T-cell (primary cell): ENCODE data around the gene ZDHHC14. TPM values are rescaled to one million over a fixed set of nuclear protein-coding genes. Genes with fewer than 3 reads are reported as not detected.
"Not testable (repeated sequence)": the region's sequence is repeated elsewhere in the genome, so short reads cannot be mapped to it uniquely, and the experiment has no call there.

Experiments
- ATAC-seq, 4 experiments: fragments of 200-7000 bp in 3 of 4; fragments of 150-1000 bp in 1 of 4; cut with Tn5 transposase; replicated peaks in 1 of 4; 1 replicate in 3 of 4; 2 replicates in 1 of 4; pipeline ENCODE4 v1.10.0; 2021; ENCODE audit warnings: moderate library complexity in 3 of 4, mild to moderate bottlenecking in 2 of 4, moderate number of reproducible peaks in 1 of 4
- CTCF ChIA-PET, 2 donors: fragments of 300-600 bp; sonication (Branson Sonifier 250); formaldehyde crosslinking; loops; one replicate each; lab custom pipeline; 2022; ENCODE audit warnings: antibody characterized with exemption in 2 of 2; lab: Charles Lee
- POLR2A ChIA-PET, 2 donors: fragments of 300-600 bp; sonication (Branson Sonifier 250); formaldehyde crosslinking; loops; one replicate each; lab custom pipeline; 2022; ENCODE audit warnings: antibody characterized with exemption in 2 of 2; lab: Charles Lee
- DNase-seq, 35 experiments: peaks; one replicate each; pipeline versions ENCODE4 v3.0.0 to v3.0.0-alpha.2; 2013 to 2023
- H3K27ac ChIP-seq: one replicate; pipeline ENCODE4 v1.5.1; 2013; ENCODE audit warnings: low read length
- H3K27me3 ChIP-seq, 2 experiments: replicated peaks in 1 of 2; 1 replicate in 1 of 2; 2 replicates in 1 of 2; pipeline versions ENCODE4 v1.6.1 to v1.7.0; 2013; ENCODE audit warnings: low read length in 1 of 2, mixed read lengths in 1 of 2; ENCODE audit not compliant: control insufficient read depth in 2 of 2, insufficient read depth in 2 of 2; ENCODE audit errors: extremely low read depth in 1 of 2
- H3K36me3 ChIP-seq, 2 donors: 1 replicate in 1 of 2; 2 replicates in 1 of 2; pipeline versions ENCODE4 v1.6.1 to v1.7.0; 2013; ENCODE audit warnings: low read length in 1 of 2; ENCODE audit not compliant: control insufficient read depth in 2 of 2, insufficient read depth in 1 of 2; ENCODE audit errors: extremely low read depth in 1 of 2
- H3K4me1 ChIP-seq, 2 experiments: 1 replicate in 1 of 2; 2 replicates in 1 of 2; pipeline versions ENCODE4 v1.6.1 to v1.7.0; 2013; ENCODE audit warnings: low read length in 2 of 2, mixed read lengths in 1 of 2; ENCODE audit not compliant: insufficient read depth in 2 of 2, control insufficient read depth in 1 of 2; ENCODE audit errors: extremely low read depth in 1 of 2
- H3K4me3 ChIP-seq, 2 donors: 1 replicate in 1 of 2; 2 replicates in 1 of 2; pipeline versions ENCODE4 v1.5.1 to v1.7.0; 2013; ENCODE audit warnings: mild to moderate bottlenecking in 2 of 2, low read length in 1 of 2, moderate library complexity in 1 of 2; ENCODE audit not compliant: control insufficient read depth in 1 of 2; ENCODE audit errors: extremely low read depth in 1 of 2
- H3K9me3 ChIP-seq: 2 replicates; pipeline ENCODE4 v1.7.0; 2013
- H3K27ac Mint-ChIP-seq, 2 donors: one replicate each; pipeline ENCODE4 v1.8.0; 2020 to 2021; ENCODE audit warnings: mild to moderate bottlenecking in 2 of 2, mixed read lengths in 2 of 2
- H3K27me3 Mint-ChIP-seq, 2 donors: one replicate each; pipeline ENCODE4 v1.8.0; 2021 to 2022; ENCODE audit warnings: mixed read lengths in 2 of 2
- H3K36me3 Mint-ChIP-seq: one replicate; pipeline ENCODE4 v1.8.0; 2021; ENCODE audit warnings: mixed read lengths
- H3K4me1 Mint-ChIP-seq, 3 donors: one replicate each; pipeline ENCODE4 v1.8.0; 2020 to 2022; ENCODE audit warnings: mixed read lengths in 3 of 3, mild to moderate bottlenecking in 1 of 3
- H3K4me3 Mint-ChIP-seq, 3 donors: one replicate each; pipeline ENCODE4 v1.8.0; 2020 to 2022; ENCODE audit warnings: mild to moderate bottlenecking in 3 of 3, mixed read lengths in 3 of 3, moderate library complexity in 3 of 3
- H3K9me3 Mint-ChIP-seq, 3 donors: one replicate each; pipeline ENCODE4 v1.8.0; 2020 to 2022; ENCODE audit warnings: mixed read lengths in 3 of 3
- WGBS: methylation state at CpG from one replicate; pipeline ENCODE4 v1.1.5; 2013; ENCODE audit warnings: missing lambda C conversion rate; ENCODE audit not compliant: insufficient coverage; 5-methylcytosine and 5-hydroxymethylcytosine counted together
- total RNA-seq, 35 experiments: library from RNA in 6 of 35; stranded (reverse) in 6 of 35; fragments of 120-200 nt in 1 of 35; gene quantifications; one replicate each; pipeline versions ENCODE4 v1.2.1 to v1.2.4 and lab custom pipeline; 2013 to 2026

ZDHHC14 gene
- total RNA-seq, 5 donors from 2014 or later (not counting 1 experiment from before 2014, with no cell fraction given) = 2.1 to 3.7 (median 2.6) TPM

DNA sequence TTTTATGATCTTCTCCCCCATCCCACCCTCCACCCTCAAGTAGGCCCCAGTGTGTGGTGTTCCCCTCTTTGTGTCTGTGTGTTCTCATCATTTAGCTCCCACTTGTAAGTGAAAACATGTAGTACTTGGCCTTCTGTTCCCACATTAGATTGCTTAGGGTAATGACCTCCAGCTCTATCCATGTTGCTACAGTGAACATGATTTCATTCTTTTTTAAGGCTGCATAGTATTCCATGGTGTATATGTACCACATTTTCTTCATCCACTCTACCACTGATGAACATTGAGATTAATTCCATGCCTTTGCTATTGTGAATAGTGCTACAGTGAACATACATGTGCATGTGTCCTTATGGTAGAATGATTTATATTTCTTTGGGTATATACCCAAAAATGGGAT, 196.0 kb downstream of the ZDHHC14 start:
- H3K36me3 ChIP-seq, H3K27me3 ChIP-seq, POLR2A ChIA-PET, DNase-seq, H3K9me3 ChIP-seq, H3K36me3 Mint-ChIP-seq, H3K4me1 Mint-ChIP-seq, CTCF ChIA-PET, ATAC-seq, H3K27me3 Mint-ChIP-seq, H3K4me1 ChIP-seq, H3K27ac Mint-ChIP-seq, H3K27ac ChIP-seq, H3K4me3 ChIP-seq, H3K4me3 Mint-ChIP-seq: not testable (repeated sequence)
- peaks cover 0 to 12% (median 0%) of the 10 kb centered on the region in 3 donors for H3K9me3 Mint-ChIP-seq

DNA sequence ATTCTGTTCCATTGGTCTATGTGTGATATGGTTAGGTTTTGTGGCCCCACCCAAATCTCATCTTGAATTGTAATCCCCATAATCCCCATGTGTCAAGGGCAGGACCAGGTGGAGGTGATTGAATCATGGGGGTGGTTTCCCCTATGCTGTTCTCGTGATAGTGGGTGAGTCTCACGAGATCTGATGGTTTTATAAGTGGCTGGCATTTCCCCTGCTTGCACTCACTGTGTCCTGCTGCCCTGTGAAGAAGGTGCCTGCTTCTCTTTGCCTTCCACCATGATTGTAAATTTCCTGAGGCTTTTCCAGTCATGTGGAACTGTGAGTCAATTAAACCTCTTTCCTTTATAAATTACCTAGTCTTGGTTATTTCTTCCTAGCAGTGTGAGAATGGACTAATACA, 197.5 kb downstream of the ZDHHC14 start:
- CTCF ChIA-PET = interaction anchor here in 1 of 2 donors (0.7 kb wide), 1 partner anchor 510 kb away, joined by 5 read pairs; no protein-coding TSS in a partner anchor
- POLR2A ChIA-PET = interaction anchor here in 1 of 2 donors (0.7 kb wide), 1 partner anchor 147 kb away, joined by 9 read pairs; no protein-coding TSS in a partner anchor
- ATAC-seq = not testable (repeated sequence)

DNA sequence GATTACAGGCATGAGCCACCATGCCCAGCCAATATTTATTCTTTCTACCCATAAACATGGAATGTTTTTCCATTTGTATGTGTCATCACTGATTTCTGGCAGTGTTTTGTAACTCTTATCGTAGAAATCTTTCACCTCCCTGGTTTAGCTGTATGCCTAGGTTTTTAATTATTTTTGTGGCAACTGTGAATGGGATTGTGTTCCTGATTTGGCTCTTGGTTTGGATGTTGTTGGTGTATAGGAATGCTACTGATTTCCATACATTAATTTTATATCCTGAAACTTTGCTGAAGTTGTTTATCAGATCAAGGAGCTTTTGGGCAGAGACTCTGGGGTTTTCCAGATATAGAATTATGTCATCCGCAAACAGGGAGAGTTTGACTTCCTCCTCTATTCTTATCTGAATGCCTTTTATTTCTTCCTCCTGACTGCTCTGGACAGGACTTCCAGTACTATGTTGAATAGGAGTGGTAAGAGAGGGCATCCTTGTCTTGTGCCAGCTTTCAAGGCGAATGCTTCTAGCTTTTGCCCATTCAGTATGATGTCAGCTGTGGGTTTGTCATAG, 198.6 kb downstream of the ZDHHC14 start:
- Mint-ChIP-seq H3K27me3 (peaks cover 0 to 7% of the 10 kb centered on the region in 2 donors), H3K27ac (no peak overlapping the region), H3K4me3 (no peak overlapping the region), H3K9me3 (peaks cover 0 to 24% (median 4%) of the 10 kb centered on the region in 3 donors), H3K36me3 (peaks cover 20% of the 10 kb centered on the region), H3K4me1 (peaks cover 0 to 5% (median 1%) of the 10 kb centered on the region in 3 donors)
- ChIA-PET POLR2A (no interaction called here), CTCF (interaction anchor here in 1 of 2 donors (0.6 kb wide), 1 partner anchor 14 kb away, joined by 3 read pairs; no protein-coding TSS in a partner anchor)
- Histone ChIP-seq H3K27me3 (no peaks in the 10 kb centered on the region), H3K9me3 (peaks cover 6% of the 10 kb centered on the region), H3K36me3 (no peaks in the 10 kb centered on the region), H3K27ac (no peak overlapping the region), H3K4me3 (no peak overlapping the region), H3K4me1 (peaks cover 0 to 4% of the 10 kb centered on the region in 2 experiments)
- ATAC-seq = no peak
- WGBS = no CpG with 5 or more reads among the region's 3 CpGs
- no peak for DNase-seq

More for the DNA sequence above, 197.5 kb downstream of the ZDHHC14 start:
- H3K27ac Mint-ChIP-seq, H3K4me3 Mint-ChIP-seq, H3K36me3 ChIP-seq, DNase-seq, H3K27me3 Mint-ChIP-seq, H3K4me3 ChIP-seq, H3K27me3 ChIP-seq, H3K4me1 Mint-ChIP-seq, H3K4me1 ChIP-seq, H3K27ac ChIP-seq, H3K9me3 ChIP-seq: not testable (repeated sequence)
- Mint-ChIP-seq H3K36me3 (peaks cover 20% of the 10 kb centered on the region), H3K9me3 (peaks cover 0 to 24% (median 4%) of the 10 kb centered on the region in 3 donors)
- WGBS = no CpG with 5 or more reads among the region's 2 CpGs

DNA sequence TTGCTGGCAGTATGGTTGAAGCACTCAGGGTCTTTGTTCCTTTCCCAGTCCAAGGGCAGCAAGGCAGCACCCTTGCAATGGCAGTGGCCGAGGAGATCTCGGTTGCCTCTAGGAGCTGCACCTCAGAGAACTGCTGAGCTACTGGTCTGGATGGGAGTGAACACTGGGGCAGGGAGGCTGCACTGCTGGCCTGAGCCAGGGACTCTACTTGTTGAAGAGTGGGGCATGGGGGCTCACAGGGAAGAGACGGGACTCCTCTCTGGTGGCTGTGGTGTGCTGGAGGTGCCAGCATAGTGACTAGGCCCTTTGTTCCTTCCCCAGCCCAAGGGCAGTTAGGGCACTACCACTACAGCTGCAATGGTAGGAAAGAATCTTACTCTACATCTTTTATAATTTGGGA, 203.0 kb downstream of the ZDHHC14 start:
- POLR2A ChIA-PET = no interaction called here
- whole genome bisulfite sequencing = 100% methylated on average over 2 of the region's 3 CpGs
- H3K27ac ChIP-seq = no peak overlapping the region

DNA sequence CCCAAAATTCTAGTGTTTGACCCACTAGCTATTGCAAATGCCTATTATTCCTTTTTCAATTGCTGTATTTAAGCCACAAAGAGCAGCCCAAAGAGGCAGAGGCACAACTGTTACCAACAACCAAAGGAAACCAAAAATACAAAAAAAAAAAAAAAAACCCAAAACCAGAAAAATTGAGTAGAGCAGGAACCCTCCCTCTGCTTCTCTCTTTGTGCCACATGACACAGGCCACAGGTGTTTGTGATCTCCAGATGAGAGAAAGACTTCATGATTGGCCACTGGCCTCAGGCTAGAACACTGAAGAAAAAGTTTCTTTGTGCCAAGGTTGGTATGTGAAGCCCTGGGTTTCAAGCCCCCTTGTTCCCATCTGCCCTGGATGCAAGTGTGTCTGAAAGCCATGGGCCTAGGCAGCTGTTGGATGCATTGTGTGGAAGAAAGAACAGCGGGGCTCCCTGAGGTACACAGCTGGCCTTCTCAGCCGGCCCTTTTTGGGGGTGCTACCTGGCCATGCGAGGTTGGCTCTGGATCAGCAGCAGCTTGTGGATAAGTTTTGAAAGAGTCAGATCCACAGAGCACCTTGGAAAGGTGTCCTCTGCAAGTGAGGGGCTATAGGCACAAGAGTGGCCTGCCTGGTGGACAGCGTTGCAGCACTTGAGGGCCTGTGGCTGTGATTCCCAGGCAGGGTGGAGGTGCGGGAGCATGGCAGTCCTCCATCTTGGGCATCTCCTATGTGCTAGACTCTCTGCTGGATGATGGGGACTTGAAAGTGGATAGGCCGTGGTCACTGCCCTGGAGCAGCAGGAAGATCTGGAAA, 204.5 kb downstream of the ZDHHC14 start:
- no peak overlapping the region for H3K27ac Mint-ChIP-seq

More for the DNA sequence above, 203.0 kb downstream of the ZDHHC14 start:
- peaks cover 7 to 16% of the 10 kb centered on the region in 2 experiments for H3K4me1 ChIP-seq
- DNase-seq = no peak
- ATAC-seq = no peak
- no peaks in the 10 kb centered on the region for H3K36me3 ChIP-seq
- peaks cover 6 to 14% (median 14%) of the 10 kb centered on the region in 3 donors for H3K4me1 Mint-ChIP-seq
- H3K36me3 Mint-ChIP-seq = peaks cover 15% of the 10 kb centered on the region
- H3K4me3 Mint-ChIP-seq = no peak overlapping the region
- peaks cover 6% of the 10 kb centered on the region for H3K9me3 ChIP-seq
- peaks cover 0 to 7% of the 10 kb centered on the region in 2 donors for H3K27me3 Mint-ChIP-seq
- H3K27me3 ChIP-seq = peaks cover 0 to 2% of the 10 kb centered on the region in 2 experiments
- peaks cover 2 to 18% (median 7%) of the 10 kb centered on the region in 3 donors for H3K9me3 Mint-ChIP-seq
- CTCF ChIA-PET = no interaction called here
- H3K27ac Mint-ChIP-seq = no peak overlapping the region
- no peak overlapping the region for H3K4me3 ChIP-seq

DNA sequence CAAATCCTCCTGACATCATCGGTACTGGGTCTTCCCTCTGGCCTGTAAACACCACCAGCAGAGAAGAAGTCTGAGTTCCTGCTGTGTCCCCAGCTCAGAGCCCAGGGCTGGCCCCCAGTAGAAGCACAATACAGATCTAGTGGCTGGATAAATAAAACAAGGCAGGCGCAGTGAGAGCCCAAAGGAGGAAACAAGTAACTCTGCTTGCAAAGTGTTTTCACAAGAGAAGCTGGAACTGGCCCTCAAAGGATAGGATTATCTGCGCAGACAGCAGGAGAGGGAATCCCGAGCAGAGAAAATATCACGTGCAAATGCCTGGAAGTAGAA, 205.1 kb downstream of the ZDHHC14 start:
- H3K9me3 ChIP-seq = peaks cover 6% of the 10 kb centered on the region
- DNase-seq = no peak
- no peak overlapping the region for H3K27ac ChIP-seq
- H3K36me3 ChIP-seq = no peaks in the 10 kb centered on the region
- no peak overlapping the region for H3K4me3 ChIP-seq
- H3K36me3 Mint-ChIP-seq = peaks cover 21% of the 10 kb centered on the region
- peaks cover 8 to 24% (median 13%) of the 10 kb centered on the region in 3 donors for H3K9me3 Mint-ChIP-seq
- peaks cover 0 to 7% of the 10 kb centered on the region in 2 donors for H3K27me3 Mint-ChIP-seq
- ATAC-seq = no peak
- CTCF ChIA-PET = no interaction called here
- POLR2A ChIA-PET = interaction anchor here in 1 of 2 donors (0.6 kb wide), 1 partner anchor 208 kb away, joined by 8 read pairs; no protein-coding TSS in a partner anchor
- WGBS = 88% methylated on average over 4 of the region's 5 CpGs
- H3K4me3 Mint-ChIP-seq = no peak overlapping the region
- peaks cover 7 to 16% of the 10 kb centered on the region in 2 experiments for H3K4me1 ChIP-seq
- no peak overlapping the region for H3K27ac Mint-ChIP-seq
- peaks cover 6 to 14% (median 14%) of the 10 kb centered on the region in 3 donors for H3K4me1 Mint-ChIP-seq
- peaks cover 0 to 4% of the 10 kb centered on the region in 2 experiments for H3K27me3 ChIP-seq

More for the DNA sequence above, 204.5 kb downstream of the ZDHHC14 start:
- H3K27me3 Mint-ChIP-seq = peaks cover 0 to 7% of the 10 kb centered on the region in 2 donors
- peak in 5 of 35 experiments; percentile 7 to 39 (median 19) for DNase-seq
- 89% methylated on average over 6 of the region's 6 CpGs for WGBS
- no peak overlapping the region for H3K27ac ChIP-seq
- peaks cover 8 to 24% (median 13%) of the 10 kb centered on the region in 3 donors for H3K9me3 Mint-ChIP-seq
- H3K9me3 ChIP-seq = peaks cover 6% of the 10 kb centered on the region
- ATAC-seq = peak in 3 of 4 experiments; percentile 64 to 84 (median 73)
- peaks cover 21% of the 10 kb centered on the region for H3K36me3 Mint-ChIP-seq
- H3K4me1 Mint-ChIP-seq = peaks cover 6 to 14% (median 14%) of the 10 kb centered on the region in 3 donors
- H3K36me3 ChIP-seq = no peaks in the 10 kb centered on the region
- no peak overlapping the region for H3K4me3 ChIP-seq
- ChIA-PET POLR2A (no interaction called here), CTCF (interaction anchor here in 1 of 2 donors (0.7 kb wide), 1 partner anchor 15 kb away, joined by 5 read pairs; no protein-coding TSS in a partner anchor)
- H3K4me3 Mint-ChIP-seq = no peak overlapping the region
- peaks cover 7 to 16% of the 10 kb centered on the region in 2 experiments for H3K4me1 ChIP-seq
- peaks cover 0 to 4% of the 10 kb centered on the region in 2 experiments for H3K27me3 ChIP-seq
